K562 (cell line): Measurements from ENCODE around the gene DNAH5. TPM values are rescaled to one million over a fixed set of nuclear protein-coding genes. Genes with fewer than 3 reads are reported as not detected.
A peak's percentile ranks its signal among the peaks of the same experiment; 100 is the strongest.

Source experiments
- CTCF ChIP-seq, 3 experiments: IDR thresholded peaks in 2 of 3; conservative IDR thresholded peaks in 1 of 3; 2 replicates each; pipeline ENCODE4 v1.5.1; 2011 to 2012; ENCODE audit warnings: low read length in 3 of 3, mild to moderate bottlenecking in 3 of 3, control low read depth in 2 of 3, improper control_type of control experiment in 1 of 3, inconsistent platforms in 1 of 3, low read depth in 1 of 3, mixed read lengths in 1 of 3, moderate library complexity in 1 of 3; ENCODE audit not compliant: insufficient read depth in 2 of 3
- DPF2 ChIP-seq: fragments of 450-650 bp; IDR thresholded peaks from 2 replicates; pipeline ENCODE4 v1.6.1; 2016
- EGR1 ChIP-seq: fragments of 450-650 bp; conservative IDR thresholded peaks from 2 replicates; pipeline ENCODE4 v1.6.1; 2017; ENCODE audit warnings: mild to moderate bottlenecking
- EHMT2 ChIP-seq: fragments of 450-650 bp; IDR thresholded peaks from 2 replicates; pipeline ENCODE4 v1.6.1; 2018; ENCODE audit warnings: antibody characterized with exemption
- FOXM1 ChIP-seq, 2 experiments: fragments of 450-650 bp in 1 of 2; sonication (generic) in 1 of 2; formaldehyde crosslinking in 1 of 2; IDR thresholded peaks; 2 replicates each; pipeline versions ENCODE4 v1.6.1 to v1.9.0; 2017 to 2022; ENCODE audit warnings: low read depth in 2 of 2, mild to moderate bottlenecking in 2 of 2, missing genetic modification reagents in 1 of 2, moderate library complexity in 1 of 2
- HBP1 ChIP-seq: fragments of 450-650 bp; formaldehyde crosslinking; IDR thresholded peaks from 2 replicates; pipeline ENCODE4 v1.4.0; 2022; ENCODE audit warnings: missing genetic modification characterization
- HDAC3 ChIP-seq: fragments of 450-650 bp; IDR thresholded peaks from 2 replicates; pipeline ENCODE4 v1.6.1; 2018; ENCODE audit warnings: borderline replicate concordance, mild to moderate bottlenecking, moderate library complexity; ENCODE audit not compliant: partially characterized antibody
- HDGF ChIP-seq: fragments of 450-650 bp; IDR thresholded peaks from 2 replicates; pipeline ENCODE4 v1.6.1; 2016
- NBN ChIP-seq: fragments of 450-650 bp; IDR thresholded peaks from 2 replicates; pipeline ENCODE4 v1.6.1; 2016; ENCODE audit warnings: low read depth, mild to moderate bottlenecking
- PHB ChIP-seq: fragments of 250-450 bp; sonication (Bioruptor Pico); IDR thresholded peaks from 2 replicates; pipeline ENCODE4 v1.5.0; 2021
- PHTF2 ChIP-seq: fragments of 250-450 bp; sonication (Bioruptor Pico); IDR thresholded peaks from 2 replicates; pipeline ENCODE4 v1.5.0; 2021; ENCODE audit warnings: mild to moderate bottlenecking
- RBM22 ChIP-seq: fragments of 200-400 bp; formaldehyde crosslinking; IDR thresholded peaks from 2 replicates; pipeline ENCODE4 v1.6.1; 2018; ENCODE audit warnings: low read length, low read depth; ENCODE audit not compliant: poor library complexity, severe bottlenecking
- SIRT6 ChIP-seq: IDR thresholded peaks from one replicate; pipeline ENCODE4 v1.6.1; 2012; ENCODE audit warnings: low read depth, mild to moderate bottlenecking, control low read depth, inconsistent platforms, low read length, moderate library complexity
- SPI1 ChIP-seq: IDR thresholded peaks from 2 replicates; pipeline ENCODE4 v1.6.1; 2011; ENCODE audit warnings: low read depth, low read length, control low read depth, borderline replicate concordance
- SRSF7 ChIP-seq: fragments of 200-400 bp; formaldehyde crosslinking; optimal IDR thresholded peaks from 2 replicates; pipeline ENCODE3; 2017; ENCODE audit warnings: mild to moderate bottlenecking, low read depth, low read length
- TAF7 ChIP-seq: fragments of 450-650 bp; IDR thresholded peaks from 2 replicates; pipeline ENCODE4 v1.6.1; 2016; ENCODE audit warnings: missing genetic modification characterization, missing compliant biosample characterization
- TRIM28 ChIP-seq: fragments of 450-650 bp; IDR thresholded peaks from 2 replicates; pipeline ENCODE4 v1.6.1; 2017
- ZBTB12 ChIP-seq: fragments of 250-450 bp; sonication (Bioruptor Pico); IDR thresholded peaks from 2 replicates; pipeline ENCODE4 v1.4.0; 2020
- ZBTB33 ChIP-seq: sonication (generic); formaldehyde crosslinking; IDR thresholded peaks from 2 replicates; pipeline ENCODE4 v1.8.1; 2023; ENCODE audit warnings: mild to moderate bottlenecking, missing genetic modification reagents
- ZBTB49 ChIP-seq: sonication (generic); formaldehyde crosslinking; IDR thresholded peaks from 2 replicates; pipeline ENCODE4 v1.8.0; 2022; ENCODE audit warnings: missing genetic modification reagents, mild to moderate bottlenecking, borderline replicate concordance
- ZKSCAN1 ChIP-seq: fragments of 150-350 bp; IDR thresholded peaks from 2 replicates; pipeline ENCODE4 v1.6.1; 2016; ENCODE audit warnings: low read depth, low read length
- polyA plus RNA-seq, 8 experiments: library from polyadenylated mRNA; depleted of rRNA in 4 of 8; stranded (reverse) in 5 of 8; unstranded in 3 of 8; fragments of >200 nt; fragmentation: Nextera tagmentation in 2 of 8; fragmentation: Illumina TruSeq in 1 of 8; extraction: Ambion mirVana in 2 of 8; extraction: Trizol in 1 of 8; gene quantifications; 2 replicates each; pipeline versions ENCODE4 v1.2.1 to v1.2.3, GENCODE V29; 2011 to 2014; ENCODE audit warnings: inconsistent platforms in 1 of 8, missing spikeins in 1 of 8
- total RNA-seq, 7 experiments: library from RNA; depleted of rRNA in 6 of 7; stranded (reverse); fragments of >200 nt in 6 of 7; fragmentation: Illumina TruSeq in 2 of 7; extraction: Trizol in 2 of 7; gene quantifications; 2 replicates each; pipeline versions ENCODE4 v1.2.1 to v1.2.3, GENCODE V29; 2011 to 2021; ENCODE audit warnings: low replicate concordance in 1 of 7

DNAH5 gene
- total and polyA plus RNA-seq, 9 of the 15 experiments (the other 6 are each of a cell fraction or from before 2014, with no cell fraction given), result 0.03 TPM; not detected in 8

- TF ChIP-seq EGR1 (0 out of 2 replicates have a peak, but pooled peaks have one; percentile 7), ZKSCAN1 (no peak), SPI1 (no peak), HBP1 (CRISPR knock-in tag) (no peak), SIRT6 (no peak), NBN (no peak), ZBTB12 (CRISPR knock-in tag) (no peak), TAF7 (tag) (no peak), PHTF2 (no peak), DPF2 (no peak), SRSF7 (no peak), TRIM28 (no peak), FOXM1 (IDR thresholded peaks at IDR 0.05; ENCODE audit: low read depth) (no peak), FOXM1 (CRISPR knock-in tag; IDR thresholded peaks at IDR 0.05; ENCODE audit: low read depth) (no peak), HDGF (no peak), ZBTB33 (CRISPR knock-in tag) (no peak), RBM22 (no peak), PHB (CRISPR knock-in tag) (no peak), CTCF (IDR thresholded peaks at IDR 0.05 in 2 of 3, conservative IDR thresholded peaks at IDR 0.05 in 1 of 3; ENCODE audit: insufficient read depth in 2 of 3, low read depth in 1 of 3, low read length in 3 of 3) (peak; percentile 70 to 95 (median 77)), ZBTB49 (CRISPR knock-in tag) (no peak), HDAC3 (no peak), EHMT2 (no peak)
These were observed 43.5 kb upstream of the DNAH5 start (continued) for GRCh38 chr5:13987843-13988464.
